OCI-LY7 (cell line): Measurements from ENCODE around the gene IRF8.

ENCODE experiments used
- EZH2phosphoT487 ChIP-seq: fragments of 200-600 bp; sonication (generic); IDR thresholded peaks from 2 replicates; pipeline ENCODE4 v1.6.1; 2018; ENCODE audit warnings: low read depth, borderline replicate concordance, mild to moderate bottlenecking, mixed run types, antibody characterized with exemption, low read length, moderate library complexity, mixed read lengths
- TF ChIP-seq, protein P1 (sequence below): fragments of 200-600 bp; sonication (generic); conservative IDR thresholded peaks from 2 replicates; pipeline ENCODE4 v1.5.1; 2014; ENCODE audit warnings: mild to moderate bottlenecking, antibody characterized with exemption, low read length, moderate library complexity, mixed read lengths

DNA sequence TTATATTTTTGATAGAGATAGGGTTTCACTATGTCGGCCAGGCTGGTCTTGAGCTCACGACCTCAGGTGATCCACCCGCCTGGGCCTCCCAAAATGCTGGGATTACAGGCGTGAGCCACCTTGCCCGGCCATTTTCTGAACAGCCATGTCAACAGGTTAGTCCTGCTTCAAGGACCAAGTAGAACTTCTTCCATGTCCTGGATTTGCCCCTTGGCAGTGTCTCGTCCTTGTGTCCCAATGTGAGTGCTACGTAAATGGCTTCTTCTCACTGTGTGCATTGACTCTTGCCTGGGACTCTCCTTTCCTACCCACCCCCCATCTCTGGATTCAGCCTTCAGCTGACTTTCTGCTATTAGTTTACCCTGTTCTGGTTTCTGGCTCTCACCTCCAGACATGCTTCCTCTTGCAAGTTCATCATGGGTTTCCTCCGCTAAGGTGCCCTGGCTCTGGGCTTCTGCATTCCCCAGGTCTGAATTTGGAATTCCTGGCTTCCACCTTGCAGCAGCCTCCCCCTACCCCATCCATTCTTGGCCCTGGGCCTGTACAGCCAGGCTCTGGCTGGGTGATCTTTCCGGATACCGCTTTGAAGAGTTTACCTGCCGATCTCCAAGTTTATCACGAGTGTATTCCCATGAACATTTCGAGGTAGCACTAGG is 14.0 kb upstream of the IRF8 start:
- TF ChIP-seq, protein P1, sequence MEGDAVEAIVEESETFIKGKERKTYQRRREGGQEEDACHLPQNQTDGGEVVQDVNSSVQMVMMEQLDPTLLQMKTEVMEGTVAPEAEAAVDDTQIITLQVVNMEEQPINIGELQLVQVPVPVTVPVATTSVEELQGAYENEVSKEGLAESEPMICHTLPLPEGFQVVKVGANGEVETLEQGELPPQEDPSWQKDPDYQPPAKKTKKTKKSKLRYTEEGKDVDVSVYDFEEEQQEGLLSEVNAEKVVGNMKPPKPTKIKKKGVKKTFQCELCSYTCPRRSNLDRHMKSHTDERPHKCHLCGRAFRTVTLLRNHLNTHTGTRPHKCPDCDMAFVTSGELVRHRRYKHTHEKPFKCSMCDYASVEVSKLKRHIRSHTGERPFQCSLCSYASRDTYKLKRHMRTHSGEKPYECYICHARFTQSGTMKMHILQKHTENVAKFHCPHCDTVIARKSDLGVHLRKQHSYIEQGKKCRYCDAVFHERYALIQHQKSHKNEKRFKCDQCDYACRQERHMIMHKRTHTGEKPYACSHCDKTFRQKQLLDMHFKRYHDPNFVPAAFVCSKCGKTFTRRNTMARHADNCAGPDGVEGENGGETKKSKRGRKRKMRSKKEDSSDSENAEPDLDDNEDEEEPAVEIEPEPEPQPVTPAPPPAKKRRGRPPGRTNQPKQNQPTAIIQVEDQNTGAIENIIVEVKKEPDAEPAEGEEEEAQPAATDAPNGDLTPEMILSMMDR: no peak
- TF ChIP-seq EZH2phosphoT487: no peak
